CD4-positive, alpha-beta T cell (primary cell): ENCODE data around the gene HRH3. TPM values are rescaled to one million over a fixed set of nuclear protein-coding genes. Genes with fewer than 3 reads are reported as not detected.

Source experiments
- ATAC-seq: fragments of 200-7000 bp; cut with Tn5 transposase; one replicate; pipeline ENCODE4 v1.10.0; 2022; ENCODE audit warnings: mild to moderate bottlenecking; ENCODE audit not compliant: poor library complexity
- CTCF ChIA-PET: fragments of 350-600 bp; sonication (Branson Sonifier 250); formaldehyde crosslinking; loops from one replicate; lab custom pipeline; 2021; ENCODE audit warnings: antibody characterized with exemption, inconsistent platforms; lab: Charles Lee
- POLR2A ChIA-PET: fragments of 350-600 bp; sonication (Branson Sonifier 250); formaldehyde crosslinking; loops from one replicate; lab custom pipeline; 2021; ENCODE audit warnings: antibody characterized with exemption, inconsistent platforms; lab: Charles Lee
- DNase-seq, 14 experiments: peaks; one replicate each; pipeline ENCODE4 v3.0.0-alpha.2; 2013 to 2020; ENCODE audit warnings: mixed read lengths in 2 of 14
- H3K27ac ChIP-seq, 2 donors: one replicate each; pipeline versions ENCODE4 v1.5.1 to v1.7.0; 2013; ENCODE audit warnings: low read length in 2 of 2, low read depth in 1 of 2, mild to moderate bottlenecking in 1 of 2
- H3K27me3 ChIP-seq, 2 experiments: 1 replicate in 1 of 2; 2 replicates in 1 of 2; pipeline versions ENCODE4 v1.6.1 to v1.7.0; 2013; ENCODE audit warnings: low read length in 2 of 2, control low read depth in 1 of 2, mild to moderate bottlenecking in 1 of 2, moderate library complexity in 1 of 2; ENCODE audit not compliant: insufficient read depth in 2 of 2, control insufficient read depth in 1 of 2
- H3K36me3 ChIP-seq: one replicate; pipeline ENCODE4 v1.6.1; 2013; ENCODE audit warnings: low read length, control low read depth; ENCODE audit not compliant: insufficient read depth
- H3K4me1 ChIP-seq: one replicate; pipeline ENCODE4 v1.6.1; 2013; ENCODE audit warnings: low read length, control low read depth; ENCODE audit not compliant: insufficient read depth
- H3K4me3 ChIP-seq: one replicate; pipeline ENCODE4 v1.5.1; 2013; ENCODE audit warnings: mild to moderate bottlenecking, low read length, moderate library complexity
- H3K9me3 ChIP-seq, 2 experiments: 1 replicate in 1 of 2; 2 replicates in 1 of 2; pipeline versions ENCODE4 v1.6.1 to v1.7.0; 2013; ENCODE audit warnings: low read length in 2 of 2, mild to moderate bottlenecking in 2 of 2, control low read depth in 1 of 2, moderate library complexity in 1 of 2; ENCODE audit not compliant: control insufficient read depth in 1 of 2, insufficient read depth in 1 of 2
- H3K27ac Mint-ChIP-seq: one replicate; pipeline ENCODE4 v1.8.0; 2020; ENCODE audit warnings: mixed read lengths
- H3K27me3 Mint-ChIP-seq: one replicate; pipeline ENCODE4 v1.8.0; 2021; ENCODE audit warnings: mixed read lengths
- H3K36me3 Mint-ChIP-seq: one replicate; pipeline ENCODE4 v1.8.0; 2021; ENCODE audit warnings: low read depth, mixed read lengths
- H3K4me1 Mint-ChIP-seq: one replicate; pipeline ENCODE4 v1.8.0; 2021; ENCODE audit warnings: low read depth, mixed read lengths
- H3K4me3 Mint-ChIP-seq: one replicate; pipeline ENCODE4 v1.8.0; 2020; ENCODE audit warnings: mild to moderate bottlenecking, mixed read lengths
- H3K9me3 Mint-ChIP-seq: one replicate; pipeline ENCODE4 v1.8.0; 2020; ENCODE audit warnings: mixed read lengths
- intact Hi-C, 2 experiments: fragments of 100-400 bp; cut with DNase I in 1 of 2; cut with micrococcal nuclease in 1 of 2; formaldehyde crosslinking; loops; one replicate each; pipeline versions ENCODE4 v1.15.1 to v1.9.0; 2023 to 2025; cut with DNase I, micrococcal nuclease
- total RNA-seq, 174 experiments: library from RNA in 2 of 174; stranded (reverse) in 2 of 174; gene quantifications; one replicate each; pipeline ENCODE4 v1.2.3 and lab custom pipeline; 2021 to 2026
- TF ChIP-seq, protein P1 (sequence below): fragments of 200-600 bp; IDR thresholded peaks from one replicate; pipeline ENCODE4 v1.8.0; 2022; ENCODE audit warnings: antibody characterized with exemption, mild to moderate bottlenecking

HRH3 gene
- total RNA-seq, 2 experiments from 2014 or later: not detected

DNA sequence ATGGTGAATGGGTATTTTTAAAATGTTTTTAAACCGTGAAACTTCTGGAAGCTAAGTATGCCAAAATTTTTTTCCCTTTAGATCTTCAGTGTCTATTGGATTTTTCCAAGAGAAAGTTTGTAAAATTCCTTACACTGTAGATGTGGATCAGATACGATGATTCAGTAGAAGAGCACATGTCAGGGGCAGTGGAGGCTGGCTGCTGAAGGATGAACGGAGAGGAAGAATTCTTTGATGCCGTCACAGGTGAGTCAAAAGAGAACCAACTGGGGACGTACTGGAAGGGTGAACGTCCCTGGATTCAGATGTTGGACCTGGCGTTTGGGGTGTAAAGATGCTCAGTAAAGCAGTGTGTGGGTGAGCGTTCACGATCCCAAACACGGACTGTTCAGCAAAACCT, 35.9 kb upstream of the HRH3 start:
- Histone ChIP-seq H3K27ac (no peak overlapping the region), H3K36me3 (peaks cover 53% of the 10 kb centered on the region), H3K9me3 (peaks cover 0 to 4% of the 10 kb centered on the region in 2 experiments), H3K27me3 (no peaks in the 10 kb centered on the region), H3K4me3 (no peak overlapping the region), H3K4me1 (peaks cover 9% of the 10 kb centered on the region)
- POLR2A ChIA-PET: no interaction called here
- H3K27ac Mint-ChIP-seq: no peak overlapping the region
- TF ChIP-seq, protein P1, sequence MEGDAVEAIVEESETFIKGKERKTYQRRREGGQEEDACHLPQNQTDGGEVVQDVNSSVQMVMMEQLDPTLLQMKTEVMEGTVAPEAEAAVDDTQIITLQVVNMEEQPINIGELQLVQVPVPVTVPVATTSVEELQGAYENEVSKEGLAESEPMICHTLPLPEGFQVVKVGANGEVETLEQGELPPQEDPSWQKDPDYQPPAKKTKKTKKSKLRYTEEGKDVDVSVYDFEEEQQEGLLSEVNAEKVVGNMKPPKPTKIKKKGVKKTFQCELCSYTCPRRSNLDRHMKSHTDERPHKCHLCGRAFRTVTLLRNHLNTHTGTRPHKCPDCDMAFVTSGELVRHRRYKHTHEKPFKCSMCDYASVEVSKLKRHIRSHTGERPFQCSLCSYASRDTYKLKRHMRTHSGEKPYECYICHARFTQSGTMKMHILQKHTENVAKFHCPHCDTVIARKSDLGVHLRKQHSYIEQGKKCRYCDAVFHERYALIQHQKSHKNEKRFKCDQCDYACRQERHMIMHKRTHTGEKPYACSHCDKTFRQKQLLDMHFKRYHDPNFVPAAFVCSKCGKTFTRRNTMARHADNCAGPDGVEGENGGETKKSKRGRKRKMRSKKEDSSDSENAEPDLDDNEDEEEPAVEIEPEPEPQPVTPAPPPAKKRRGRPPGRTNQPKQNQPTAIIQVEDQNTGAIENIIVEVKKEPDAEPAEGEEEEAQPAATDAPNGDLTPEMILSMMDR: no peak
- intact Hi-C loops: no loop called here
- peaks cover 10% of the 10 kb centered on the region for H3K4me1 Mint-ChIP-seq
- DNase-seq: no peak
- peaks cover 53% of the 10 kb centered on the region for H3K36me3 Mint-ChIP-seq
- H3K4me3 Mint-ChIP-seq: no peak overlapping the region
- H3K9me3 Mint-ChIP-seq: no peaks in the 10 kb centered on the region
- ATAC-seq: no peak
- CTCF ChIA-PET: no interaction called here
- no peaks in the 10 kb centered on the region for H3K27me3 Mint-ChIP-seq

DNA sequence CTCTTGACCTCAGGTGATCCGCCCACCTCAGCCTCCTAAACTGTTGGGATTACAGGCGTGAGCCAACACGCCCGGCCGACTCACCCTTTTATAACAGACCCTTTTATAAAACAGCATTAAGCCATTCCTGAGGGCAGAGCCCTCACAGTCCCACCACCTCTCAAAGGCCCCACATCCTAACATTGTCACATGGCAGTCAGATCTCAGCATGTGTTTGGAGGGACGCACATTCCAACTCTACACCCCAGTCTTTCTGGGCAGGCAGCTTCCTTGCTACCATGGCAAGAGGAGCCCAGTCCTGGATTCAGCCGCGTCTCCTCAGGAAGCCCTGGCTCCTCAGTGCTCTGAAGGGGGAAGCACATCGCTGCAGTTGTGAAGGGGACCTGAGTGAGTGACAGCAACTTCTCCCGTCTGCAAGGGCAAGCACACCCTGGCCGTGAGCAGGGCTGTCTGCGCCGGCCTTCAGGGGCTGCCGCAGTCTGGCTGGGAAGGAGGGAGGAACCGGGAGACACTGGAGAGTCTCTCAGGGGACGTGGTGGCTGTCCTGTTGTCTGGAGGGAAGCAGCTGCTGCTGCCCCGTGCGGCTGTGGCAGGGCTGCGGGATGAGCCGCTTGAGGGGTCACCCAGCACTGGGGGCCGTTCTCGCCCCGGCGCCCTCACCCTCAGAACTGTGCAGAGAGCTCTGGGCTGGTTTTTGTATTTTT, 34.1 kb upstream of the HRH3 start:
- H3K4me3 Mint-ChIP-seq: no peak overlapping the region
- H3K27me3 ChIP-seq: no peaks in the 10 kb centered on the region
- H3K4me1 Mint-ChIP-seq: peaks cover 18% of the 10 kb centered on the region
- TF ChIP-seq, protein P1: no peak
- no peak overlapping the region for H3K27ac ChIP-seq
- H3K36me3 ChIP-seq: peaks cover 36% of the 10 kb centered on the region
- CTCF ChIA-PET: no interaction called here
- no peak overlapping the region for H3K4me3 ChIP-seq
- POLR2A ChIA-PET: no interaction called here
- H3K36me3 Mint-ChIP-seq: peaks cover 39% of the 10 kb centered on the region
- H3K4me1 ChIP-seq: peaks cover 11% of the 10 kb centered on the region
- DNase-seq (no peak), ATAC-seq (no peak)
- H3K9me3 ChIP-seq: peaks cover 0 to 4% of the 10 kb centered on the region in 2 experiments
- no peaks in the 10 kb centered on the region for H3K9me3 Mint-ChIP-seq
- H3K27ac Mint-ChIP-seq: no peak overlapping the region
- no peaks in the 10 kb centered on the region for H3K27me3 Mint-ChIP-seq
- intact Hi-C loops: no loop called here

DNA sequence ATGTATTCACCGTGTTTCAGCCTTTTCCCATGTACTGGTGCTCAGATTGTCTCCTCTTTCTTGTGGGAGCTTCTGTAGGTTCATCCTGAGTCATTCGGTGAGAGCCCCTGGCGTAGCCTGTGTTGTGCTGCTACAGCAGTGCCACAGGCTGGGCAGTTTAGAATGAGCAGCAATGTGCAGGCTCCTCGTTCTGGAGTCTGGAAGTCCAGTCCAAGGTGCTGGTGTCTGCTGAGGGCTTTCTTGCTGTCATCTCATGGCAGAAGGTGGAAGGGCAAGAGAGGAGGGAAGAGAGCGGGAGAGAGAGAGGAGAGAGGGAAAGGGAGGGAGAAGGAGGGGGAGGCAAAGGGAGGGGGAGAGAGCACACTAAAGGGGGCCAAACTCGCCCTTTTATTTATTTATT, 33.3 kb upstream of the HRH3 start:
- peaks cover 36% of the 10 kb centered on the region for H3K36me3 Mint-ChIP-seq
- Histone ChIP-seq H3K27me3 (no peaks in the 10 kb centered on the region), H3K4me1 (peaks cover 11% of the 10 kb centered on the region), H3K36me3 (peaks cover 31% of the 10 kb centered on the region), H3K27ac (no peak overlapping the region), H3K9me3 (peaks cover 0 to 4% of the 10 kb centered on the region in 2 experiments), H3K4me3 (no peak overlapping the region)
- intact Hi-C loops: no loop called here
- ATAC-seq: no peak
- DNase-seq: no peak
- no peaks in the 10 kb centered on the region for H3K27me3 Mint-ChIP-seq
- CTCF ChIA-PET: no interaction called here
- H3K9me3 Mint-ChIP-seq: no peaks in the 10 kb centered on the region
- peaks cover 18% of the 10 kb centered on the region for H3K4me1 Mint-ChIP-seq
- no peak overlapping the region for H3K4me3 Mint-ChIP-seq
- POLR2A ChIA-PET: no interaction called here
- TF ChIP-seq, protein P1: no peak
- no peak overlapping the region for H3K27ac Mint-ChIP-seq
